MM.1S (cell line): ENCODE results near the gene CDRT4.

Experiments
- DNase-seq: peaks from one replicate; pipeline ENCODE4 v3.0.0-alpha.2; 2015
- H2AFZ ChIP-seq: fragments of 300-600 bp; sonication (generic); 2 replicates; pipeline ENCODE4 v1.6.0; 2016; ENCODE audit warnings: antibody characterized with exemption, low read length
- H3F3A ChIP-seq: fragments of 300-600 bp; sonication (generic); 2 replicates; pipeline ENCODE4 v1.6.1; 2016; ENCODE audit warnings: mild to moderate bottlenecking, antibody characterized with exemption, low read length, moderate library complexity, mixed read lengths; ENCODE audit not compliant: insufficient read depth
- H3K27ac ChIP-seq: fragments of 300-600 bp; sonication (generic); 2 replicates; pipeline ENCODE4 v1.5.1; 2016; ENCODE audit warnings: mild to moderate bottlenecking, low read length
- H3K27me3 ChIP-seq: fragments of 300-600 bp; sonication (generic); replicated peaks from 2 replicates; pipeline ENCODE4 v1.6.0; 2016; ENCODE audit warnings: low read length; ENCODE audit not compliant: insufficient read depth
- H3K36me3 ChIP-seq: fragments of 300-600 bp; sonication (generic); replicated peaks from 2 replicates; pipeline ENCODE4 v1.6.1; 2016; ENCODE audit warnings: mild to moderate bottlenecking, low read length, mixed read lengths; ENCODE audit not compliant: insufficient read depth
- H3K4me1 ChIP-seq: fragments of 300-600 bp; sonication (generic); 2 replicates; pipeline ENCODE4 v1.6.1; 2016; ENCODE audit warnings: low read length, mixed read lengths
- H3K4me2 ChIP-seq: fragments of 300-600 bp; sonication (generic); 2 replicates; pipeline ENCODE4 v1.6.0; 2016; ENCODE audit warnings: low read depth, low read length
- H3K4me3 ChIP-seq: fragments of 300-600 bp; sonication (generic); 2 replicates; pipeline ENCODE4 v1.5.1; 2016; ENCODE audit warnings: low read length, mixed read lengths
- H3K79me2 ChIP-seq: fragments of 300-600 bp; sonication (generic); 2 replicates; pipeline ENCODE4 v1.6.1; 2016; ENCODE audit warnings: mixed run types, low read length, mixed read lengths
- H3K9ac ChIP-seq: fragments of 300-600 bp; sonication (generic); 2 replicates; pipeline ENCODE4 v1.6.1; 2016; ENCODE audit warnings: low read length, mixed read lengths
- H3K9me2 ChIP-seq: fragments of 300-600 bp; sonication (generic); replicated peaks from 2 replicates; pipeline ENCODE4 v1.6.1; 2016; ENCODE audit warnings: mild to moderate bottlenecking, low read length, mixed read lengths; ENCODE audit not compliant: insufficient read depth
- H3K9me3 ChIP-seq: fragments of 300-600 bp; sonication (generic); replicated peaks from 2 replicates; pipeline ENCODE4 v1.6.1; 2016; ENCODE audit warnings: mild to moderate bottlenecking, low read length, mixed read lengths; ENCODE audit not compliant: insufficient read depth
- H4K20me1 ChIP-seq: fragments of 300-600 bp; sonication (generic); 2 replicates; pipeline ENCODE4 v1.6.1; 2016; ENCODE audit warnings: mild to moderate bottlenecking, low read length, moderate library complexity, mixed read lengths; ENCODE audit not compliant: insufficient read depth
- EZH2 ChIP-seq: fragments of 300-600 bp; sonication (generic); optimal IDR thresholded peaks from 2 replicates; pipeline ENCODE3; 2017; ENCODE audit warnings: low read depth, mild to moderate bottlenecking, antibody characterized with exemption, low read length, mixed read lengths
- EZH2phosphoT487 ChIP-seq: fragments of 300-600 bp; sonication (generic); IDR thresholded peaks from 2 replicates; pipeline ENCODE4 v1.6.1; 2018; ENCODE audit warnings: antibody characterized with exemption, low read length
- TF ChIP-seq, protein P1 (sequence below): fragments of 300-600 bp; sonication (generic); IDR thresholded peaks from 2 replicates; pipeline ENCODE4 v1.5.1; 2016; ENCODE audit warnings: antibody characterized with exemption, low read length, mixed read lengths

Gene CDRT4

GRCh38 chr17:15436473-15437302 is 30.7 kb downstream of the CDRT4 start:
- no peak overlapping the region for H3K4me2 ChIP-seq

GRCh38 chr17:15434956-15435355 is 32.5 kb downstream of the CDRT4 start:
- no peaks in the 10 kb centered on the region for H3K27me3 ChIP-seq
- H3F3A ChIP-seq: no peaks in the 10 kb centered on the region
- no peak overlapping the region for H2AFZ ChIP-seq
- no peaks in the 10 kb centered on the region for H3K4me1 ChIP-seq
- TF ChIP-seq, protein P1, sequence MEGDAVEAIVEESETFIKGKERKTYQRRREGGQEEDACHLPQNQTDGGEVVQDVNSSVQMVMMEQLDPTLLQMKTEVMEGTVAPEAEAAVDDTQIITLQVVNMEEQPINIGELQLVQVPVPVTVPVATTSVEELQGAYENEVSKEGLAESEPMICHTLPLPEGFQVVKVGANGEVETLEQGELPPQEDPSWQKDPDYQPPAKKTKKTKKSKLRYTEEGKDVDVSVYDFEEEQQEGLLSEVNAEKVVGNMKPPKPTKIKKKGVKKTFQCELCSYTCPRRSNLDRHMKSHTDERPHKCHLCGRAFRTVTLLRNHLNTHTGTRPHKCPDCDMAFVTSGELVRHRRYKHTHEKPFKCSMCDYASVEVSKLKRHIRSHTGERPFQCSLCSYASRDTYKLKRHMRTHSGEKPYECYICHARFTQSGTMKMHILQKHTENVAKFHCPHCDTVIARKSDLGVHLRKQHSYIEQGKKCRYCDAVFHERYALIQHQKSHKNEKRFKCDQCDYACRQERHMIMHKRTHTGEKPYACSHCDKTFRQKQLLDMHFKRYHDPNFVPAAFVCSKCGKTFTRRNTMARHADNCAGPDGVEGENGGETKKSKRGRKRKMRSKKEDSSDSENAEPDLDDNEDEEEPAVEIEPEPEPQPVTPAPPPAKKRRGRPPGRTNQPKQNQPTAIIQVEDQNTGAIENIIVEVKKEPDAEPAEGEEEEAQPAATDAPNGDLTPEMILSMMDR: no peak
- no peak for TF ChIP-seq EZH2phosphoT487
- TF ChIP-seq EZH2: no peak
- no peaks in the 10 kb centered on the region for H3K79me2 ChIP-seq
- H4K20me1 ChIP-seq: no peaks in the 10 kb centered on the region
- no peaks in the 10 kb centered on the region for H3K9me2 ChIP-seq
- H3K9me3 ChIP-seq: no peaks in the 10 kb centered on the region
- no peak overlapping the region for H3K9ac ChIP-seq
- H3K4me3 ChIP-seq: no peak overlapping the region
- no peak overlapping the region for H3K4me2 ChIP-seq
- H3K36me3 ChIP-seq: no peaks in the 10 kb centered on the region
- DNase-seq: no peak
- no peak overlapping the region for H3K27ac ChIP-seq

More at GRCh38 chr17:15436473-15437302, 30.7 kb downstream of the CDRT4 start:
- no peak for DNase-seq
- no peaks in the 10 kb centered on the region for H3K4me1 ChIP-seq
- H3K27me3 ChIP-seq: no peaks in the 10 kb centered on the region
- H3K79me2 ChIP-seq: no peaks in the 10 kb centered on the region
- H2AFZ ChIP-seq: no peak overlapping the region
- H3K9me2 ChIP-seq: no peaks in the 10 kb centered on the region
- H3K4me3 ChIP-seq: no peak overlapping the region
- no peaks in the 10 kb centered on the region for H3K9me3 ChIP-seq
- TF ChIP-seq EZH2phosphoT487: no peak
- no peak for TF ChIP-seq EZH2
- TF ChIP-seq, protein P1: no peak
- no peak overlapping the region for H3K27ac ChIP-seq
- no peaks in the 10 kb centered on the region for H3F3A ChIP-seq
- H3K9ac ChIP-seq: no peak overlapping the region
- H3K36me3 ChIP-seq: no peaks in the 10 kb centered on the region
- no peaks in the 10 kb centered on the region for H4K20me1 ChIP-seq

DNA sequence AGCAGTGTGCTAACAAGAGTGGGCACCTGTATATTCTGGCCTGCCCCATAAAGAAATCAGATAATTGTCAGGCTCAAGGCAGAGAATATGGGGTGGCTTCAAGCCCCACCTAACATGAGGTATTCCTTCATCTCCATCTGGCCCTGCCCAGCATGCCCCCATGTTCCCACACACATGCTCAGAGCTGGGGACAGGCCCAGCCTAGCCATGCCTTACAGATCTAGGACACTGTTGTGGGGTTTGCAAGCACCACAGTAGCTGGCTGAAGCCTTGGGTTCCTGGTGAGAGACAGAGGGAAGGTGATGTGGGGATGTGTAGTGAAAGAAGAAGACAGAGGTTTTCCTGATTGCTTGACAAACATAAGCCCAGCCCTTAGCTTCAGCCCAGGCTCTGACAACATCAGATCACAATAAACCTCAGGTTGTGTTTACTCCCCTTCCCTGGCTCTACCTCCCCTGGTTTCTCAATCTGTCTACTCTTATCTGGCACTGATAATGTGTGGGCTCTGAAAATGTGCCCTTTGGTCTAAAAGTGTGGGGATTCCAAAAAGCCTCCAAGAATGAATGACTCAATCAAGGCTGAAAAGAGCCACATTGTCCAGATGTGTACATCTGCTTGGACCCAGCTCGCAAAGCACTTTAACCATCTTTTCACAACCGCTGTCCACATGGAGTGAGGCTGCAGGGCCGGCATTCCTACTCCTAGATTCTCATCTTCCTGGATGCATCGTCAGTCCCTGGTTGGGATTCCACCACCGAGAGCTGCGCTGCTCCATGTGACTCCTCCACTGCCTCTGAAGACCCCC is 34.4 kb downstream of the CDRT4 start:
- Histone ChIP-seq H3K4me3 (no peak overlapping the region), H3K27ac (no peak overlapping the region), H3K4me1 (no peaks in the 10 kb centered on the region), H3K4me2 (no peak overlapping the region), H3K9me3 (no peaks in the 10 kb centered on the region), H4K20me1 (no peaks in the 10 kb centered on the region), H2AFZ (no peak overlapping the region), H3K9ac (no peak overlapping the region), H3K36me3 (no peaks in the 10 kb centered on the region), H3K9me2 (no peaks in the 10 kb centered on the region), H3K27me3 (no peaks in the 10 kb centered on the region), H3K79me2 (no peaks in the 10 kb centered on the region), H3F3A (no peaks in the 10 kb centered on the region)
- no peak for DNase-seq
- TF ChIP-seq EZH2 (no peak), EZH2phosphoT487 (no peak)
- TF ChIP-seq, protein P1: no peak
